NT2/D1 (cell line): ENCODE data around the gene OGFOD3.

Experiments
- DNase-seq: peaks from one replicate; pipeline ENCODE4 v3.0.0-alpha.2; 2011; ENCODE audit warnings: low read depth, low spot score
- H3K27me3 ChIP-seq: 2 replicates; pipeline ENCODE4 v1.6.0; 2011; ENCODE audit warnings: mild to moderate bottlenecking; ENCODE audit not compliant: insufficient read length, insufficient read depth
- H3K36me3 ChIP-seq: 2 replicates; pipeline ENCODE4 v1.6.1; 2011; ENCODE audit warnings: mild to moderate bottlenecking, low read length, mixed read lengths; ENCODE audit not compliant: insufficient read depth, insufficient read length
- H3K4me1 ChIP-seq: 2 replicates; pipeline ENCODE4 v1.5.1; 2011; ENCODE audit not compliant: insufficient read depth, insufficient read length
- H3K4me3 ChIP-seq: 2 replicates; pipeline ENCODE4 v1.5.1; 2011; ENCODE audit warnings: low read depth; ENCODE audit not compliant: insufficient read length
- H3K9ac ChIP-seq: 2 replicates; pipeline ENCODE4 v1.6.0; 2011; ENCODE audit warnings: low read depth; ENCODE audit not compliant: insufficient read length
- H3K9me3 ChIP-seq: 2 replicates; pipeline ENCODE4 v1.5.1; 2011; ENCODE audit warnings: mild to moderate bottlenecking, low read length; ENCODE audit not compliant: insufficient read depth
- SUZ12 ChIP-seq: IDR thresholded peaks from 2 replicates; pipeline ENCODE4 v1.6.1; 2011; ENCODE audit not compliant: insufficient read length, insufficient read depth; ENCODE audit errors: extremely low read depth
- YY1 ChIP-seq: IDR thresholded peaks from 2 replicates; pipeline ENCODE4 v1.6.1; 2011; ENCODE audit not compliant: insufficient read length, insufficient read depth
- ZNF274 ChIP-seq: IDR thresholded peaks from 2 replicates; pipeline ENCODE4 v1.6.1; 2011; ENCODE audit warnings: mild to moderate bottlenecking, low read depth, low read length

OGFOD3 gene

GRCh38 chr17:82387705-82388106, 30.7 kb downstream of the OGFOD3 start:
- Histone ChIP-seq H3K4me1 (peaks cover 25% of the 10 kb centered on the region), H3K4me3 (no peak overlapping the region), H3K36me3 (peaks cover 16% of the 10 kb centered on the region), H3K9ac (no peak overlapping the region), H3K27me3 (no peaks in the 10 kb centered on the region), H3K9me3 (no peaks in the 10 kb centered on the region)
- DNase-seq, result no peak
- TF ChIP-seq ZNF274 (no peak), SUZ12 (no peak)

- no peak for TF ChIP-seq SUZ12
- H3K36me3 ChIP-seq, result peaks cover 10% of the 10 kb centered on the region
Measured at GRCh38 chr17:82386881-82387704, 31.3 kb downstream of the OGFOD3 start.

GRCh38 chr17:82386255-82386831, 32.0 kb downstream of the OGFOD3 start:
- H3K4me1 ChIP-seq, result peaks cover 25% of the 10 kb centered on the region
- peaks cover 2% of the 10 kb centered on the region for H3K36me3 ChIP-seq
- TF ChIP-seq ZNF274 (no peak), SUZ12 (no peak), YY1 (no peak)
- peak overlapping the region; percentile 53 for H3K9ac ChIP-seq
- no peak overlapping the region for H3K4me3 ChIP-seq
- no peak for DNase-seq
- H3K9me3 ChIP-seq, result no peaks in the 10 kb centered on the region
- no peaks in the 10 kb centered on the region for H3K27me3 ChIP-seq

More at GRCh38 chr17:82386881-82387704, 31.3 kb downstream of the OGFOD3 start:
- H3K9me3 ChIP-seq, result no peaks in the 10 kb centered on the region
- H3K27me3 ChIP-seq, result no peaks in the 10 kb centered on the region
- DNase-seq, result no peak
- peak overlapping the region; percentile 53 for H3K9ac ChIP-seq
- no peak overlapping the region for H3K4me3 ChIP-seq
- H3K4me1 ChIP-seq, result peaks cover 25% of the 10 kb centered on the region

GRCh38 chr17:82385559-82386254, 32.7 kb downstream of the OGFOD3 start:
- Histone ChIP-seq H3K27me3 (no peaks in the 10 kb centered on the region), H3K9ac (peak overlapping the region; percentile 56), H3K4me1 (peaks cover 25% of the 10 kb centered on the region), H3K4me3 (no peak overlapping the region), H3K9me3 (no peaks in the 10 kb centered on the region), H3K36me3 (peaks cover 2% of the 10 kb centered on the region)
- TF ChIP-seq SUZ12, result no peak
- no peak for TF ChIP-seq YY1
- TF ChIP-seq ZNF274, result no peak
- DNase-seq, result no peak

GRCh38 chr17:82384730-82385481, 33.5 kb downstream of the OGFOD3 start:
- no peak for DNase-seq
- no peak overlapping the region for H3K4me3 ChIP-seq
- no peak for TF ChIP-seq ZNF274
- TF ChIP-seq SUZ12, result no peak
- no peak for TF ChIP-seq YY1
- no peak overlapping the region for H3K9ac ChIP-seq
- no peaks in the 10 kb centered on the region for H3K36me3 ChIP-seq
- no peaks in the 10 kb centered on the region for H3K9me3 ChIP-seq
- peaks cover 28% of the 10 kb centered on the region for H3K4me1 ChIP-seq
- H3K27me3 ChIP-seq, result no peaks in the 10 kb centered on the region

- TF ChIP-seq YY1 (no peak), ZNF274 (no peak)
- Histone ChIP-seq H3K4me3 (no peak overlapping the region), H3K9me3 (no peaks in the 10 kb centered on the region), H3K4me1 (peaks cover 31% of the 10 kb centered on the region), H3K9ac (no peak overlapping the region), H3K36me3 (no peaks in the 10 kb centered on the region), H3K27me3 (no peaks in the 10 kb centered on the region)
- DNase-seq, result no peak
Measured at GRCh38 chr17:82384051-82384729, 34.2 kb downstream of the OGFOD3 start.
